DMS 273 treated with DMSO at 0.1 percent for 48 hours (cell line): Measurements from ENCODE around the gene MZT2A.
"Not testable (repeated sequence)": the region's sequence is repeated elsewhere in the genome, so short reads cannot be mapped to it uniquely, and the experiment has no call there.

ENCODE experiments used
- DNase-seq: peaks from one replicate; lab custom pipeline; 2025; lab: John Stamatoyannopoulos, UW

MZT2A gene

GRCh38 chr2:131520526-131520925 lies 28.3 kb upstream of the MZT2A start:
- DNase-seq, result no peak

DNA sequence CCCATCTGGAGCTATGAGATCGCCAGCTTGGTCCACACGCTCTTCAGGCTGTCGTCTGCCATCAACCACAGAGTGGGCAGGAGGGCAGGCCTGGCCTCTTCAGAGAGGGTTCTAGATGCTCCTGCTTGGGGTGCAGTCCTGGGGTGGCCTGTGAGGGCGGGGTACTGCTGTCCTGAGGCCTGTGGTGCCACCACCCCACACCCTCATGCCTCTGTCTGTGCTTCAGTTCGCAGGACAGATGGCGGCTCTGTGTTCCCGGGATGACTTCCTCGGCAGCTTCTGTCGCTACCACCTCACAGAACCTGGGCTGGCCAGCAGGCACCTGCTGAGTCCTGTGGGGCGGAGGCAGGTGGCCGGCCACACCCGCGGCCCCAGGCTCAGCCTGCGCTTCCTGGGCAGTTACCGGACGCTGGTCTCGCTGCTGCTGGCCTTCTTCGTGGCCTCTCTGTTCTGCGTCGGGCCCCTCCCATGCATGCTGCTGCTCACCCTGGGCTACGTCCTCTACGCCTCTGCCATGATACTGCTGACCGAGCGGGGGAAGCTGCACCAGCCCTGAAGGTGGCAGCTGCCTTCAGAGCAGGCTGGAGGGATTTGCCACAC lies 27.8 kb upstream of the MZT2A start:
- not testable (repeated sequence) for DNase-seq

GRCh38 chr2:131519466-131519865 lies 27.3 kb upstream of the MZT2A start:
- DNase-seq, result no peak

DNA sequence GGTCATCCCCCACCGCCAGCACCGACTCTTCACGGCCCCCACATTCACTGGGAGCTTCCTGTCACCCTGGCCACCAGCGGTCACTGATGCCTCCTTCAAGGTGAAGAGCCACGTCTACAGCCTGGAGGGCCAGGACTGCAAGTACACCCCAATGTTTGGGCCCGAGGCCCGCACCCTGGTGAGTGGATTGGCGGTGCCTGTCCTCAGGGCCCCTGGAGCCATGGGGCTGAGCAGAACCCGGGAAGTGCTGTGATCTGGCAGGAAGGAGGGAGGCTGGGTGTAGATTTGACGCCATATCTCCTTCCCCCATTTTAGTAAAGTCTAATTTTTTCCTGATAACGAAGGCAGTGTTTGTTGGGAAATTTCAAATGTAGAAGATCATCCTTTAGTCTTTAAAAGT lies 26.3 kb upstream of the MZT2A start:
- DNase-seq, result not testable (repeated sequence)

DNA sequence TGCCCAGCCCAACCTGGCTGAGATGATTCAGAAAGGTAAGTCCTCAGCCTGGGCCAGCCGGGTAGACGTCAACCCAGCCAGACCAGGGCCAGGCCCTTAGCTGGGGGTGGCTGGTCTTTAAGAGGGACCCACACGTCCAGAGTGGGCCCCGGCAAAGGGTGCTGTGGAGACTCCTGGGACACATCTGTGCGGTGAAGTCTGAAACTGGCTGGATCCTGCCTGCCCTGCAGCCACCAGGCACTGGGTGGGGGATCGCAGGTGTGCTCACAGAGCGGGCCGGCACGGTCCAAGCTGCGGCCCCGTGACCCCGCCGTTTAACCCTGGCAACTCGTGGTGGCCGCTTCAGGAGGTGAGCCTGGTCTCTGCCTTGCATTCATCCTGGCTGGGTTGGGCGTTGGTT lies 25.7 kb upstream of the MZT2A start:
- not testable (repeated sequence) for DNase-seq

DNA sequence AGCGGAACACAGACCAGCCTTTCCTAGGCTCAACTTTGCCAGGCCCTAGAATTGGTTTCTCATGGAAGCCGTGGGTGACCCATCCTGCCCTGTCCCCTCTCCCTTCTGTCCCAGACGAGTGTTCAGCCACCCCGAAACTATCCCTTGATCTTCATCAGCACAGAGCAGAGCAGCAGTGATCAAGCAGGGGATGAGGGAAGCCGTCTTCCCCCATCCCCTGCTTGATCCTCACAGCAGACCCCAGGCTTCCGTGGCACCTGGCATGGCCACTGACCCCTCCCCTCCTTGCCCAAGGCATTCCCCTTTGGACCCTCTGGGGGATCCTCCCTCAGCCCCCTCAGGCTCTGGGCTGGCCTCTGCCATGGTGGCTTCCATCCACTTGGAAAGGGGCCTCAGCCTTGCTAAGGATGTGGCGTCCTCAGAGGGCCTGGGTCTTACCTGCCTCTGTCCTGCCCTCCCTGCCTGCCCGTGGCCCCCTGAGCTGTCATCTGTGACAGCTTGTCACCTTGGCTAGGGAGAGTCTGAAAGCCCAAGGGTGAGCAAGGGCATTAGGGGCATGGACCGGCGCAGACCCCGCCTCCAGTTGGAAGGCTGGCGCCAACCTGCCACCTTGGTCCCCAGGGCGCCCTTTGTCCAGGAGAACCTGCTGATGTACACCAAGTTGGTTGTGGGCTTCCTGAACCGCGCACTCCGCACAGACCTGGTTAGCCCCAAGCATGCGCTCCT lies 25.1 kb upstream of the MZT2A start:
- no peak for DNase-seq

DNA sequence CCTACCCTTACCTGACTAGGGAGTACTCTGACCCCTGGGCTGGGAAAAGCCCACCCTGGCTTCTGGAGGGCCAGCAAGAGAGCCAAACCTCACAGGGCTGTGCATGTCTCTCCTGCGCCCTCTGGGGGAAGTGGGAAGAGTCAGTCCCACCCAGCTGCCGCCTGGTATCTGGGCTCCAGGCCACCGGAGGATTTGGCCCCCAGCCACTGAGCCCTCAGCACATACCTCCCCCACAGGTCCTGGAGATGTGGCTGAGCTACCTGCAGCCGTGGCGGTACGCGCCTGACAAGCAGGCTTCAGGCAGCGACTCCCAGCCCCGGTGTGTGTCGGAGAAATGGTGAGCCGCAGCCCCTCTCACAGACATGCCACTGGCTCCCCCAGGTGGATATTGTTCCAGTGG lies 24.4 kb upstream of the MZT2A start:
- not testable (repeated sequence) for DNase-seq

DNA sequence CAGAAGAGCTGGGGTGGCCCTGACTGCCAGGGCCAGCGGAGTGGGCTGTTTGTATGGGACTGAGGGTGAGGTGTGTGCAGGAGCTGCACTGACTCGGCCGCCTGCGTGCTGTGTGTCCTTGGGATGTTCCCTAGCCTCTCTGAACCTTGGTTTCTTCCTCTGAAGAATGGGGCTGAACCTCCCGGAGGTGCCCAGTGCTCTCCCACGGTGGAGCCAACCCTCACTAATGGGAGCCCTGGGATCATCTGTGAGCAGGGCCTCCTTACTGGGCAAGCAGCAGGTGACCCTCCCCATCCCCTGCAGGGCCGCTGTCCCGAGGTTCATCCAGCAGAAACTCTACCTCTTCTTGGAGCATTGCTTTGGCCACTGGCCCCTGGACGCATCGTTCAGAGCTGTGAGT lies 23.8 kb upstream of the MZT2A start:
- DNase-seq, result no peak

GRCh38 chr2:131515235-131515634 lies 23.0 kb upstream of the MZT2A start:
- DNase-seq, result not testable (repeated sequence)

DNA sequence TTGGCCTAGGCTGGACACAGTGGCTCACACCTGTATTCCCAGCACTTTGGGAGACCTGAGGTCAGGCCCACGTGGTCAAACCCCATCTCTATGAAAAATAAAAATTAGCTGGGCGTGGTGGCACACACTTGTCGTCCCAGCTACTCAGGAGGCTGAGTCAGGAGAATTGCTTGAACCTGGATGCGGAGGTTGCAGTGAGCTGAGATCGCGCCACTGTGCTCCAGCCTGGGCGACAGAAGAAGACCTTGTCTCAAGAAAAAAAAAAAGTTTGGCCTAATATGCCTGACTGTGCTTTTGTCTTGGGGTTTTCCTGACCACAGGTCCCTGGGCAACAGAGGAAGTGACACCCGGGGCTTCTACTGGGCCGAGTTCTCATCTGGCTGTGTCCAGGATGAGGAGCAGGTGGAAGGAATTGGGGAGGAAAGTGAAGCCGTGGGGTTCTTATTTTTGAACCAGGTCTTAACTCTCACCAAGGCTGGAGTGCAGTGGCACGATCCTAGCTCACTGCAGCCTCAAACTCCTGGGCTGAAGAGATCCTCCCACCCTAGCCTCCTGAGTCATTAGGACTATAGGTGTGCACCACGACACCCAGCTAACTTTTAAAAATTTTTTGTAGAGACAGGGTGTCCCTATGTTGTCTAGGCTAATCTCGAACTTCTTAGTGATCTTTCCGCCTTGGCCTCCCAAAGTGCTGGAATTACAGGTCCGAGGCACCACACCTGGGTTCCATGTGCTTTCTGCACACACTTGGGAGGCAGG lies 22.4 kb upstream of the MZT2A start:
- not testable (repeated sequence) for DNase-seq

- not testable (repeated sequence) for DNase-seq
Measured at GRCh38 chr2:131511969-131512870, 20.0 kb upstream of the MZT2A start.

GRCh38 chr2:131511291-131511968 lies 19.2 kb upstream of the MZT2A start:
- not testable (repeated sequence) for DNase-seq

- no peak for DNase-seq
Measured at GRCh38 chr2:131509615-131510014, 17.4 kb upstream of the MZT2A start.

DNA sequence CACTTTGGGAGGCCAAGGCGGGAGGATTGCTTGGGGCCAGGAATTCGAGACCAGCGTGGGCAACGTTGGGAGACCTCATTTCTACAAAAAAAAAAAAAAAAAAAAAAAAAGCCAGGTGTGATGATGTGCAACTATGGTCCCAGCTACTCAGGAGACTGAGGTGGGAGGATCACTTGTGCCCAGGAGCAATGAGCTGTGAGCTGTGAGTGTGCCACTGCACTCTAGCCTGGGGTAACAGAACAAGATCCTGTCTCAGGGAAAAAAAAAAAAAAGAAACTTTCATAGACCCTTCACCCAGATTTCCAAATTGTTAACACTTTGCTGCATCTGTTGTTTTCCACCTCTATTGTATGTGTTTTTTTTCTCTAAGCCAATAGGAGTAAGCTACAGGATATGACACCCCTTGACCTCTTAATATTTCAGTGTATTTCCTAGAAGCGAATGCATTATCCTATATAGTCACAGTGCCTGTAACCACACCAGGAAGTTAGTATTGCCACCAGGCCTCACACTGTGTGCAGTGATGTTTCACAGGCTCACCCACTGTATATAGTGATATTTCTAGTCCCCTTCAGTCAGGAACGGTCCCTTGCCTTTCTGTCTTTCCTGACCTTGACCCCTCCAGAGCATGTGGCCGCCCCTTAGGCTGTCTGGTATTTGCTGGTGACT lies 12.0 kb upstream of the MZT2A start:
- DNase-seq, result not testable (repeated sequence)

DNA sequence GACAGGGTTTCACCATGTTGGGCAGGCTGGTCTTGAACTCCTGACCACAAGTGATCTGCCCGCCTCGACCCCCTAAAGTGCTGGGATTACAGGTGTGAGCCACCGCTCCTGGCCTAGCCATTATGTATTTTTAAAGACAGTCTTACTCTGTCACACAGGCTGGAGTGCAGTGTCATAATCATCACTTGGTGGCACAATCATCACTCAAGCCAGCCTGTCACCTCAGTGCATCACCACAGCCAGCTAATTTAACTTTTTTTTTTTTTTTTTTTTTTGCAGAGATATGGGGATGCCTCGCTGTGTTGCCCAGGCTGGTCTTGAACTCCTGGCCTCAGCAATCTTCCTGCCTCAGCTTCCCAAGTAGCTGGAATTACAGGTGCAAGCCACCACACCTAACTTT lies 11.4 kb upstream of the MZT2A start:
- not testable (repeated sequence) for DNase-seq

GRCh38 chr2:131498321-131498973 lies 6.2 kb upstream of the MZT2A start:
- not testable (repeated sequence) for DNase-seq

- DNase-seq, result not testable (repeated sequence)
Measured at GRCh38 chr2:131495506-131495905, 3.3 kb upstream of the MZT2A start.

GRCh38 chr2:131493199-131493968 lies 1.2 kb upstream of the MZT2A start:
- no peak for DNase-seq

DNA sequence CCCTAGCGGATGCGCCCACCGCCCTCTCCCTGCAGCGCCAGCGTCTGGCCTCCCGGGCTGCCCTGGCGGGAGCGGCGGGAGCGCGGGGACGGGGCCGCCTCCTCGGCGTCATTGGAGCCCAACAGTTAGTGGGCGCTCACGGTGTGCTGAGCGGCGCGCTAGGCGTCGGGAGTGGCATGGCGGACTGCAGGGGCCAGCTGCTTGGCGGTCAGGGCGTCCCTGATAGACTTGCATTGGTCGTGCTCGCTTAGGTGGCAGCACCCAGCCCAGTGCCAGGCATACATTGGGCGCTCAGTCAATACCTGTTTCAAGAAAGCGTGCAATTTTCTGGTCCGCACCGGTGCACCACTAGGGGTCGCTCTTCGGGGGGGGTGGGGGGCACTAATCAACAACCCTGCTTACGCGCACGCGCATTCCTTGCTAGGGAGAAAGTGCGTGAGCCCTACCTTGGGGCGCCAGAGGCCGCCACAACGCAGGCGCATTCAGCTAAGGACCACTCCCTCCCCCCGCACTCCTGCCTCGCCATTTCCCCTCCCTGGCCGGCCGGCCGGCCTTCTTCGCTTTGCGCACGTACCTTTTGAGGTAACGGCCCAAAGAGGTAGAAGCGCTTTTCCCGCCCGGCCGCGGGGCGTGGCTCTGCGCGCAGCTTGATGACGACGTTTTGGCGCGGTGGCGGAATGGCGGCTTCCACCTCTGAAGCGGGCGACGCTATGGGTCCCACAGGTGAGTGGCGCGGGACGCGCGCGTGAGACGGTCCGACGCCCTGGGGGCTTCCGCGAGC lies 411 bp upstream of the MZT2A start:
- peak; percentile 87 for DNase-seq
